ENCODE measurements around the gene PI4KB.

PI4KB gene

DNA sequence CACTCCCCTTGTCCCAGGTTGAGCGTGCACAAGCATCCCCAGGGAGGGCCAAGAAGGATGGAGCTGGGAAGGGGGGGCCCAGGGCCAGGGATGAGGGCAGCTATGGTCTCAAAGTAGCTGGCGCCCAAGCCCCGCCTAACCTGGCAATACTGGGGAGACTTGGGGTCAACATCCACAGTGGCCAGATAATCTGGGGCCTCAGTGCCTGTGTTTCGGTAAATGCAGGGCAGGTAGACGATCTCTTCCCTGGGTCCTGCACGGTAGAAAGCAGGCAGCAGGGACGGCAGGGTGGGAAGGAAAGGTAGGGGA lies 42.0 kb upstream of the PI4KB start:
- no peaks in the 10 kb centered on the region for H3K79me2 ChIP-seq (ENCODE audit: insufficient read depth, low read length)
- TF ChIP-seq CTCF (IDR thresholded peaks at IDR 0.05; ENCODE audit: insufficient read depth, low read length, poor library complexity, severe bottlenecking), result no peak
- TF ChIP-seq EZH2phosphoT487 (conservative IDR thresholded peaks at IDR 0.05; ENCODE audit: low read length), result no peak
- H3K9me3 ChIP-seq (ENCODE audit: insufficient read depth, low read length), result no peaks in the 10 kb centered on the region
- no peak overlapping the region for H2AFZ ChIP-seq (ENCODE audit: low read depth, low read length, severe bottlenecking)
- H4K20me1 ChIP-seq (ENCODE audit: low read depth, low read length), result no peaks in the 10 kb centered on the region
- no peaks in the 10 kb centered on the region for H3K9me2 ChIP-seq (replicated peaks; ENCODE audit: insufficient read depth, low read length)
- no peak overlapping the region for H3K27ac ChIP-seq (ENCODE audit: low read depth, low read length)
- no peaks in the 10 kb centered on the region for H3K36me3 ChIP-seq (ENCODE audit: low read length)
- H3K4me2 ChIP-seq (ENCODE audit: low read depth, low read length, poor library complexity, severe bottlenecking), result no peak overlapping the region
- no peaks in the 10 kb centered on the region for H3K27me3 ChIP-seq (ENCODE audit: low read length)
- H3K9ac ChIP-seq (ENCODE audit: low read length), result no peak overlapping the region
- H3K4me3 ChIP-seq (ENCODE audit: insufficient read depth, low read length, poor library complexity, severe bottlenecking), result no peak overlapping the region
- H3F3A ChIP-seq (ENCODE audit: insufficient read depth), result no peaks in the 10 kb centered on the region

GRCh38 chr1:151368393-151369301 lies 41.4 kb upstream of the PI4KB start:
- no peaks in the 10 kb centered on the region for H4K20me1 ChIP-seq (ENCODE audit: low read depth, low read length)
- H3K27ac ChIP-seq (ENCODE audit: low read depth, low read length), result no peak overlapping the region
- no peaks in the 10 kb centered on the region for H3K27me3 ChIP-seq (ENCODE audit: low read length)
- TF ChIP-seq EZH2phosphoT487 (conservative IDR thresholded peaks at IDR 0.05; ENCODE audit: low read length) (no peak), CTCF (IDR thresholded peaks at IDR 0.05; ENCODE audit: insufficient read depth, low read length, poor library complexity, severe bottlenecking) (no peak)
- no peak overlapping the region for H3K9ac ChIP-seq (ENCODE audit: low read length)
- no peak overlapping the region for H3K4me3 ChIP-seq (ENCODE audit: insufficient read depth, low read length, poor library complexity, severe bottlenecking)
- H3K4me2 ChIP-seq (ENCODE audit: low read depth, low read length, poor library complexity, severe bottlenecking), result no peak overlapping the region
- H3K79me2 ChIP-seq (ENCODE audit: insufficient read depth, low read length), result no peaks in the 10 kb centered on the region
- H3K9me2 ChIP-seq (replicated peaks; ENCODE audit: insufficient read depth, low read length), result no peaks in the 10 kb centered on the region
- H3K36me3 ChIP-seq (ENCODE audit: low read length), result no peaks in the 10 kb centered on the region
- no peak overlapping the region for H2AFZ ChIP-seq (ENCODE audit: low read depth, low read length, severe bottlenecking)
- H3F3A ChIP-seq (ENCODE audit: insufficient read depth), result no peaks in the 10 kb centered on the region
- no peaks in the 10 kb centered on the region for H3K9me3 ChIP-seq (ENCODE audit: insufficient read depth, low read length)

- Histone ChIP-seq H4K20me1 (ENCODE audit: low read depth, low read length) (no peaks in the 10 kb centered on the region), H3K27ac (ENCODE audit: low read depth, low read length) (no peak overlapping the region), H2AFZ (ENCODE audit: low read depth, low read length, severe bottlenecking) (no peak overlapping the region), H3K4me3 (ENCODE audit: insufficient read depth, low read length, poor library complexity, severe bottlenecking) (no peak overlapping the region), H3K9ac (ENCODE audit: low read length) (no peak overlapping the region), H3K79me2 (ENCODE audit: insufficient read depth, low read length) (no peaks in the 10 kb centered on the region), H3K9me3 (ENCODE audit: insufficient read depth, low read length) (peaks cover 4% of the 10 kb centered on the region; the same call in 1 of the 2 replicates), H3F3A (ENCODE audit: insufficient read depth) (no peaks in the 10 kb centered on the region), H3K27me3 (ENCODE audit: low read length) (no peaks in the 10 kb centered on the region), H3K9me2 (replicated peaks; ENCODE audit: insufficient read depth, low read length) (no peaks in the 10 kb centered on the region), H3K36me3 (ENCODE audit: low read length) (no peaks in the 10 kb centered on the region), H3K4me2 (ENCODE audit: low read depth, low read length, poor library complexity, severe bottlenecking) (no peak overlapping the region)
- TF ChIP-seq EZH2phosphoT487 (conservative IDR thresholded peaks at IDR 0.05; ENCODE audit: low read length), result no peak
- TF ChIP-seq CTCF (IDR thresholded peaks at IDR 0.05; ENCODE audit: insufficient read depth, low read length, poor library complexity, severe bottlenecking), result no peak
Measured at GRCh38 chr1:151367658-151368392, 40.6 kb upstream of the PI4KB start.

Data from SU-DHL-6 (cell line).